Fibroblast of villous mesenchyme (primary cell): ENCODE data around the gene LIMS1. TPM values are rescaled to one million over a fixed set of nuclear protein-coding genes. Genes with fewer than 3 reads are reported as not detected.
"Not testable (repeated sequence)": the region's sequence is repeated elsewhere in the genome, so short reads cannot be mapped to it uniquely, and the experiment has no call there.

Experiments used
- DNase-seq: peaks from one replicate; pipeline ENCODE4 v3.0.0-alpha.2; 2010; ENCODE audit warnings: low read depth
- H3K4me3 ChIP-seq: 2 replicates; pipeline ENCODE4 v1.5.1; 2011; ENCODE audit warnings: low read depth, mild to moderate bottlenecking, low read length
- CTCF ChIP-seq: IDR thresholded peaks from 2 replicates; pipeline ENCODE4 v1.5.1; 2012; ENCODE audit warnings: low read depth, mild to moderate bottlenecking, low read length; ENCODE audit not compliant: insufficient read depth
- total RNA-seq: library from RNA; depleted of rRNA; stranded (reverse); fragments of >200 nt; gene quantifications from 2 replicates; pipeline ENCODE4 v1.2.3, GENCODE V29; 2012

The LIMS1 gene
- total RNA-seq, 1 donor: 152 TPM

- TF ChIP-seq CTCF: no peak
- peak; percentile 75 for DNase-seq
- H3K4me3 ChIP-seq: no peak overlapping the region
Measured at GRCh38 chr2:108594132-108594981, 60.1 kb downstream of the LIMS1 start.

GRCh38 chr2:108594982-108595464 lies 60.8 kb downstream of the LIMS1 start:
- H3K4me3 ChIP-seq: no peak overlapping the region
- TF ChIP-seq CTCF: no peak
- DNase-seq: peak; percentile 86

GRCh38 chr2:108595771-108596170 lies 61.5 kb downstream of the LIMS1 start:
- not testable (repeated sequence) for H3K4me3 ChIP-seq, DNase-seq

- not testable (repeated sequence) for H3K4me3 ChIP-seq
- peak; percentile 68 for DNase-seq
Measured at GRCh38 chr2:108597105-108597744, 63.0 kb downstream of the LIMS1 start.

- not testable (repeated sequence) for DNase-seq, H3K4me3 ChIP-seq
Measured at GRCh38 chr2:108601199-108601598, 66.9 kb downstream of the LIMS1 start.

- no peak for DNase-seq
- H3K4me3 ChIP-seq: no peak overlapping the region
- no peak for TF ChIP-seq CTCF
Measured at GRCh38 chr2:108602422-108602821, 68.2 kb downstream of the LIMS1 start.

- no peak overlapping the region for H3K4me3 ChIP-seq
- TF ChIP-seq CTCF: no peak
- DNase-seq: no peak
Measured at GRCh38 chr2:108604196-108604595, 69.9 kb downstream of the LIMS1 start.

GRCh38 chr2:108605947-108606346 lies 71.7 kb downstream of the LIMS1 start:
- no peak overlapping the region for H3K4me3 ChIP-seq
- no peak for DNase-seq
- no peak for TF ChIP-seq CTCF
